OCI-LY3 (cell line): ENCODE results near the gene TSC22D1.

Experiments used
- H2AFZ ChIP-seq: fragments of 200-600, 300-600 bp; shearing (Covaris generic); 2 replicates; pipeline ENCODE4 v1.6.0; 2014; ENCODE audit warnings: antibody characterized with exemption, low read depth, low read length
- H3K27ac ChIP-seq: fragments of 200-600, 300-600 bp; sonication (generic); 2 replicates; pipeline ENCODE4 v1.5.1; 2014; ENCODE audit warnings: mild to moderate bottlenecking, low read length, moderate library complexity, mixed read lengths
- H3K27me3 ChIP-seq: fragments of 200-600, 300-600 bp; sonication (generic); 2 replicates; pipeline ENCODE4 v1.6.1; 2014; ENCODE audit warnings: low read depth, low read length, mixed read lengths
- H3K36me3 ChIP-seq: fragments of 200-600, 300-600 bp; sonication (generic); replicated peaks from 2 replicates; pipeline ENCODE3; 2014; ENCODE audit warnings: low read depth, low read length, mixed read lengths
- H3K4me1 ChIP-seq: fragments of 300-600, 200-600 bp; sonication (generic); 2 replicates; pipeline ENCODE4 v1.6.1; 2014; ENCODE audit warnings: low read length, mixed read lengths
- H3K4me2 ChIP-seq: fragments of 200-600, 300-600 bp; sonication (generic); 2 replicates; pipeline ENCODE4 v1.6.1; 2014; ENCODE audit warnings: low read length, mixed read lengths
- H3K4me3 ChIP-seq: fragments of 300-600, 200-600 bp; sonication (generic); 2 replicates; pipeline ENCODE4 v1.5.1; 2014; ENCODE audit warnings: antibody characterized with exemption, mild to moderate bottlenecking, low read length, moderate library complexity
- H3K79me2 ChIP-seq: fragments of 300-600, 200-600 bp; shearing (Covaris generic); 2 replicates; pipeline ENCODE4 v1.6.1; 2014; ENCODE audit warnings: mild to moderate bottlenecking, low read length, mixed read lengths
- H3K9ac ChIP-seq: fragments of 300-600, 200-600 bp; shearing (Covaris generic); 2 replicates; pipeline ENCODE4 v1.6.0; 2014; ENCODE audit warnings: mild to moderate bottlenecking, low read length, moderate library complexity
- H3K9me3 ChIP-seq: fragments of 200-600, 300-600 bp; shearing (Covaris generic); 2 replicates; pipeline ENCODE4 v1.6.1; 2014; ENCODE audit warnings: low read length, mixed read lengths; ENCODE audit not compliant: insufficient read depth
- H4K20me1 ChIP-seq: fragments of 200-600, 300-600 bp; sonication (generic); 2 replicates; pipeline ENCODE4 v1.6.1; 2016; ENCODE audit warnings: low read length, mixed read lengths; ENCODE audit not compliant: insufficient read depth
- EZH2phosphoT487 ChIP-seq: fragments of 200-600 bp; shearing (Covaris generic); IDR thresholded peaks from 2 replicates; pipeline ENCODE4 v1.6.1; 2018; ENCODE audit warnings: antibody characterized with exemption, mixed run types, low read depth
- TF ChIP-seq, protein P1 (sequence below): fragments of 200-600, 300-600 bp; sonication (generic); IDR thresholded peaks from 2 replicates; pipeline ENCODE4 v1.5.1; 2014; ENCODE audit warnings: antibody characterized with exemption, low read length, low read depth

The TSC22D1 gene

DNA sequence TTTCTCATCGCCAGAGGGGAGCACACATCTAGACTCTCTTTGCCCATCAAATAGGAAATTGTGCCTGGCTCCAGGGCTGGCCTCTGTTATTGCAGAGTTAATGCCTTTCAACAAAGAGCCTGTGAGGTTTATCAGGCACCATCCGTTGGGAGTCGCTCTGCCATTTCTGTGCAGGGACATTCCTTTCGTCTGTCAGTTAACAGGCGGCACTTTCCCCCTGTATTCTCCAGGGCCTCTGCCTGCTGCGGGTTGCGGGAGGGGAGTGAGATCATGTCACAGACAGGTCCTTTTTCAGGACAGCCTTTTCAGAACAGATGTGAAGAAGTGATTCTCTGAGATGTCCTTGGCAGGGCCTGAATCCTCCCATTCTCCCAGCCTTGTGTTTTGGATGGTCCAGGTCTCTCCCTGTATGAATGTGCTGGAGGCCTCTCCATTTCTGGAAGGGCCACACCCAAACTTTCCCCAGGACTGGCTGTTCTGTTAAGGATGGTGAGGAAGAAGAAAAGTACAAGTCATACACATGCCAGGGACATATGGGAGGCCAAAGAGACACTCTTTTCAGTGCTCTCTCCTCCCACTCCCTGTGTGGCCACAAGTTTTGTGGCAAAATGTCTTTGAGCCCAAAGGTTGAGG lies 187.6 kb downstream of the TSC22D1 start:
- no peak for TF ChIP-seq EZH2phosphoT487
- TF ChIP-seq, protein P1, sequence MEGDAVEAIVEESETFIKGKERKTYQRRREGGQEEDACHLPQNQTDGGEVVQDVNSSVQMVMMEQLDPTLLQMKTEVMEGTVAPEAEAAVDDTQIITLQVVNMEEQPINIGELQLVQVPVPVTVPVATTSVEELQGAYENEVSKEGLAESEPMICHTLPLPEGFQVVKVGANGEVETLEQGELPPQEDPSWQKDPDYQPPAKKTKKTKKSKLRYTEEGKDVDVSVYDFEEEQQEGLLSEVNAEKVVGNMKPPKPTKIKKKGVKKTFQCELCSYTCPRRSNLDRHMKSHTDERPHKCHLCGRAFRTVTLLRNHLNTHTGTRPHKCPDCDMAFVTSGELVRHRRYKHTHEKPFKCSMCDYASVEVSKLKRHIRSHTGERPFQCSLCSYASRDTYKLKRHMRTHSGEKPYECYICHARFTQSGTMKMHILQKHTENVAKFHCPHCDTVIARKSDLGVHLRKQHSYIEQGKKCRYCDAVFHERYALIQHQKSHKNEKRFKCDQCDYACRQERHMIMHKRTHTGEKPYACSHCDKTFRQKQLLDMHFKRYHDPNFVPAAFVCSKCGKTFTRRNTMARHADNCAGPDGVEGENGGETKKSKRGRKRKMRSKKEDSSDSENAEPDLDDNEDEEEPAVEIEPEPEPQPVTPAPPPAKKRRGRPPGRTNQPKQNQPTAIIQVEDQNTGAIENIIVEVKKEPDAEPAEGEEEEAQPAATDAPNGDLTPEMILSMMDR, result no peak

DNA sequence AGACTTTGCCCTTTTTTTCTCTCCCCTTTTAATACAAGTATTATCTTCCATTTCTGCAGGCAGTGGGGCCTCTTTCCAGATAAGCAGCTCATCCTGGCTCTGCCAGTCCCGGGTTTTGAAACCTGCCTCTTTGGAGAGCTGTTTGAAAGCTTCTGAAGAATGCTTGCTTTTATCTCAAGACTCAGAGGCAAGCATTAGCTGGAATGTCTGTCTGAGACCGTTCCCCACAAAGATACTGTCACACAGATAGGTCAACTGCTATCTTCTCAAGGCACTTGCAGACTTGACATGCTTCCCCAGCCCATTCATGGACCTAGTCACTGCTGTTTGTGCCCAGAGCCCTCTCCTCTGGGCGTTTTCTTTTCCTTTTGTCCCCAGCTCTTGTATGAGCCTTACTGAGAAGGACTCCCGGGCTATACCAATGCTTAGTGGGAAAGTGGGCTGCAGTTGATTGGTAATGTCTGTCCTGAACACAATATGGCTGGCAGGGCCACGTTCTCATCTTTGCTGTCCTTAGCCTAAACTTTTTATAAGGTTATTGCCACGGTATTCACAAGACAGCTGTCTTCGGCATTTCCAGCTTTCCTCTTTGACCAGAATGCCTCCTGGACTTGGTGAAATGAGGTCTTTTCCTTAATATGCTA lies 189.1 kb downstream of the TSC22D1 start:
- TF ChIP-seq, protein P1, result no peak
- TF ChIP-seq EZH2phosphoT487, result no peak
- H3K4me2 ChIP-seq, result no peak overlapping the region
- H3K9me3 ChIP-seq, result no peaks in the 10 kb centered on the region
- no peak overlapping the region for H3K9ac ChIP-seq
- no peaks in the 10 kb centered on the region for H4K20me1 ChIP-seq
- H3K4me1 ChIP-seq, result peaks cover 5% of the 10 kb centered on the region
- H3K36me3 ChIP-seq, result no peaks in the 10 kb centered on the region
- no peaks in the 10 kb centered on the region for H3K79me2 ChIP-seq
- no peak overlapping the region for H3K27ac ChIP-seq
- H3K4me3 ChIP-seq, result no peak overlapping the region
- no peak overlapping the region for H2AFZ ChIP-seq
- peaks cover 21% of the 10 kb centered on the region for H3K27me3 ChIP-seq

More for the DNA sequence above, 187.6 kb downstream of the TSC22D1 start:
- Histone ChIP-seq H3K36me3 (no peaks in the 10 kb centered on the region), H3K27me3 (peaks cover 33% of the 10 kb centered on the region), H3K79me2 (no peaks in the 10 kb centered on the region), H3K4me2 (no peak overlapping the region), H3K9ac (no peak overlapping the region), H3K4me1 (peaks cover 5% of the 10 kb centered on the region), H3K27ac (no peak overlapping the region), H2AFZ (no peak overlapping the region), H3K9me3 (no peaks in the 10 kb centered on the region), H3K4me3 (no peak overlapping the region), H4K20me1 (no peaks in the 10 kb centered on the region)

DNA sequence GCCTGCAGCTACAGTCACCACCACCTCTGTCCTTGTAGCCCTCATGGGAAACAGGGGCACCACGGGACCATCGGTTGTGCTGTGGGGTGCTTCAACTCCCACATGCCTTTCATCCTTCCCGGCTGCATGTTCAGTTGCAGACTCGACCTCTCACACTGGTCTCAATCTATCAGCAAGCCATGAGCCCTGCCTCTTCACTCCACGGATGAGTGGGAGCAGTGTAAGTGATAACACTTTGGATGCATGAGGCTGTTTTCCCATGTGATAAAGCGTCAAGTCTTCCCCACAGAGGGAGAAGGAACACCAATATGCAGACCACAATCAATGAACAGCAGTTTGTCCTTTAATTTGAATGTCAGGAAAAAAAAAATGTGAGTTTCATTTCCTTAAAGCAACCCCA lies 190.3 kb downstream of the TSC22D1 start:
- Histone ChIP-seq H3K79me2 (no peaks in the 10 kb centered on the region), H3K27me3 (peaks cover 21% of the 10 kb centered on the region), H3K36me3 (no peaks in the 10 kb centered on the region), H4K20me1 (no peaks in the 10 kb centered on the region), H3K4me3 (no peak overlapping the region), H2AFZ (no peak overlapping the region), H3K9me3 (no peaks in the 10 kb centered on the region), H3K9ac (no peak overlapping the region), H3K27ac (no peak overlapping the region), H3K4me2 (no peak overlapping the region), H3K4me1 (peaks cover 5% of the 10 kb centered on the region)
- TF ChIP-seq, protein P1, result no peak
- no peak for TF ChIP-seq EZH2phosphoT487

DNA sequence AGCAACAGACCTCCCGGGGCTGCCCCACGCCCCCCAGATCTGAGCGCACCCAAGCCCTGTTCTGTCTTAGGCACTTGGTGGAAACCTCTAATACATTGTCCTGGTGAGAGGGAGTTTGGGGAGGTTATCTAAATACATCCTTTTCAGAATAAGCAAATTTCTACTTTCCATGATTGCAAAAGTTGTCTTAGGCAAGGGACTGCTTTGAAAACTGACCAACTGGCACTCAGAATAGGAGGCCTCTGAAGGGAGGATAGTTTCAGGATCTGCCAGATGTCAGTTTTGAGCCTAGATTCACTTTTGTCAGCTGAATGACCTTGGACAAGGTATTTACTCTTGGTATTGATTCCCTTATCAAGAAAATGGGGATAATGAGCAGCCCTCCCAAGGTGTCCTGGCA lies 190.7 kb downstream of the TSC22D1 start:
- H2AFZ ChIP-seq, result no peak overlapping the region
- no peak for TF ChIP-seq EZH2phosphoT487
- no peaks in the 10 kb centered on the region for H3K79me2 ChIP-seq
- H3K4me3 ChIP-seq, result no peak overlapping the region
- H3K27me3 ChIP-seq, result peaks cover 25% of the 10 kb centered on the region
- peaks cover 5% of the 10 kb centered on the region for H3K4me1 ChIP-seq
- no peak overlapping the region for H3K9ac ChIP-seq
- H3K36me3 ChIP-seq, result no peaks in the 10 kb centered on the region
- no peak overlapping the region for H3K27ac ChIP-seq
- H4K20me1 ChIP-seq, result no peaks in the 10 kb centered on the region
- no peak overlapping the region for H3K4me2 ChIP-seq
- no peaks in the 10 kb centered on the region for H3K9me3 ChIP-seq
